ENCODE results near the gene COX20.

DNA sequence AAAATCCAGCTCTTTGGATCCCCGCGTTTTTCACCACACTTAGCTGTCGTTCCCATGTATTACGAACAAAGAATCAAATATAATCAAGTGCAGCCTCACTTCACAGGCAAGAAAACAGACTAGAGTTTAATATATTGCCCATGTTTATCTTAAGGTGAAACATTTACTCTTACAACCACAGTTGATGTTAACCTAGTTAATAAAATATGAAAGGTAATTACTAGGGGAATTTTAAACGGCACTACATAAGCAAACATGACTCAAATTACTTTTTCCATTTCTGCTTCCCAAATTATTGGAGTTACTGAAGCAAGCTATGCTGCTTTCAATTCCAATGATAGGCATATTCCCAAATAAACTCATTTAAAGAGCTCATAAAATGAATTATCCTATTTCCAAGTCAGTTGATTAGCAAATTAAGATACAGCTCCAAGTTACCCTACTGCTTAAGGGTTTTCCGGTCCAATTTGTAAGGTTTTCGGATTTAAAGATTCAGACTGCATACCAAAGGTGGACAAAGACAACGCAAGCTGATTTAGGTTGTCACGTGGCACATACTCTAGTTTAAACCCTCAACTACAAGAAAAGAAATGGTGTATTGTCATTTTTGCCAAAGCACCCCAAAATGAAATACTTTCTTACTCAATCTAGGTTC, 5.9 kb downstream of the COX20 start:
- TF ChIP-seq, protein P1, sequence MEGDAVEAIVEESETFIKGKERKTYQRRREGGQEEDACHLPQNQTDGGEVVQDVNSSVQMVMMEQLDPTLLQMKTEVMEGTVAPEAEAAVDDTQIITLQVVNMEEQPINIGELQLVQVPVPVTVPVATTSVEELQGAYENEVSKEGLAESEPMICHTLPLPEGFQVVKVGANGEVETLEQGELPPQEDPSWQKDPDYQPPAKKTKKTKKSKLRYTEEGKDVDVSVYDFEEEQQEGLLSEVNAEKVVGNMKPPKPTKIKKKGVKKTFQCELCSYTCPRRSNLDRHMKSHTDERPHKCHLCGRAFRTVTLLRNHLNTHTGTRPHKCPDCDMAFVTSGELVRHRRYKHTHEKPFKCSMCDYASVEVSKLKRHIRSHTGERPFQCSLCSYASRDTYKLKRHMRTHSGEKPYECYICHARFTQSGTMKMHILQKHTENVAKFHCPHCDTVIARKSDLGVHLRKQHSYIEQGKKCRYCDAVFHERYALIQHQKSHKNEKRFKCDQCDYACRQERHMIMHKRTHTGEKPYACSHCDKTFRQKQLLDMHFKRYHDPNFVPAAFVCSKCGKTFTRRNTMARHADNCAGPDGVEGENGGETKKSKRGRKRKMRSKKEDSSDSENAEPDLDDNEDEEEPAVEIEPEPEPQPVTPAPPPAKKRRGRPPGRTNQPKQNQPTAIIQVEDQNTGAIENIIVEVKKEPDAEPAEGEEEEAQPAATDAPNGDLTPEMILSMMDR (IDR thresholded peaks at IDR 0.05; ENCODE audit: extremely low read depth in 1 of 2, insufficient read depth in 1 of 2, low read depth in 1 of 2, low read length in 2 of 2): no peak
- TF ChIP-seq EZH2 (IDR thresholded peaks at IDR 0.05; ENCODE audit: borderline replicate concordance, low read depth, low read length, severe bottlenecking): no peak
- TF ChIP-seq, protein P2, sequence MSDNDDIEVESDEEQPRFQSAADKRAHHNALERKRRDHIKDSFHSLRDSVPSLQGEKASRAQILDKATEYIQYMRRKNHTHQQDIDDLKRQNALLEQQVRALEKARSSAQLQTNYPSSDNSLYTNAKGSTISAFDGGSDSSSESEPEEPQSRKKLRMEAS (IDR thresholded peaks at IDR 0.05; ENCODE audit: insufficient read depth, insufficient read length): no peak
- TF ChIP-seq POLR2A (IDR thresholded peaks at IDR 0.05; ENCODE audit: low read depth, low read length): no peak
